ENCODE results near the gene CCDC70.

DNA sequence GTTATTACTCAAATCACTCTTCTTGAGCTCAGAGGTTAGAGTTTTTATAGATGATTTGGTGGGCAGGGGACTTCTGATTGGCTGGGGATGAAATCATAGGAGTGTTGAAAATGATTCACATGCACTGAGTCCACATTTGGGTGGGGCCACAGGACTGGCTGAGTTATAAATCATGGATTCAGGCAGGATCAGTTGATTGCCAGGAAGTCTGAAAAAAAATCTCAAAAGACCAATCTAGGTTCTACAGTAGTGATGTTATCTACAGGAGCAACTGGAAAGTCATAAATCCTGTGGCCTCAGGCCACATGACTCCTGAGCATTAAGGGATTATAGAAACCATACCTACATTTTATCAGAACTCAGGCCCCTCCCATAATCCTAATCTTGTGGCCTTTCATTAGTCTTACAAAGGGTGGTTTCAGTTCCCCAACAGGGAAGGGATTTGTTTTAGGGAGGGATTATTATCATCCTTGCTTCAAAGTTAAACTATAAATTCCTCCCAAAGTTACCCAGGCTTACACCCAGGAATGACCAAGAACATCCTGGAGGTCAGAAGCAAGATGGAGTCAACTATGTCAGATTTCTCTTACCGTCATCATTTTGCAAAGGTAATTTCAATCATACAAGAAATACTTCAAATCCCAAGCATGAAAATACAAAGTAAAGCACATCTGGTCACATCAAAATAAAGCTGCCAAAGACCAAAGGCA is 5.6 kb upstream of the CCDC70 start:
- TF ChIP-seq, protein P1, sequence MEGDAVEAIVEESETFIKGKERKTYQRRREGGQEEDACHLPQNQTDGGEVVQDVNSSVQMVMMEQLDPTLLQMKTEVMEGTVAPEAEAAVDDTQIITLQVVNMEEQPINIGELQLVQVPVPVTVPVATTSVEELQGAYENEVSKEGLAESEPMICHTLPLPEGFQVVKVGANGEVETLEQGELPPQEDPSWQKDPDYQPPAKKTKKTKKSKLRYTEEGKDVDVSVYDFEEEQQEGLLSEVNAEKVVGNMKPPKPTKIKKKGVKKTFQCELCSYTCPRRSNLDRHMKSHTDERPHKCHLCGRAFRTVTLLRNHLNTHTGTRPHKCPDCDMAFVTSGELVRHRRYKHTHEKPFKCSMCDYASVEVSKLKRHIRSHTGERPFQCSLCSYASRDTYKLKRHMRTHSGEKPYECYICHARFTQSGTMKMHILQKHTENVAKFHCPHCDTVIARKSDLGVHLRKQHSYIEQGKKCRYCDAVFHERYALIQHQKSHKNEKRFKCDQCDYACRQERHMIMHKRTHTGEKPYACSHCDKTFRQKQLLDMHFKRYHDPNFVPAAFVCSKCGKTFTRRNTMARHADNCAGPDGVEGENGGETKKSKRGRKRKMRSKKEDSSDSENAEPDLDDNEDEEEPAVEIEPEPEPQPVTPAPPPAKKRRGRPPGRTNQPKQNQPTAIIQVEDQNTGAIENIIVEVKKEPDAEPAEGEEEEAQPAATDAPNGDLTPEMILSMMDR (IDR thresholded peaks at IDR 0.05; ENCODE audit: low read depth, low read length) = no peak
- TF ChIP-seq POLR2A (IDR thresholded peaks at IDR 0.05; ENCODE audit: extremely low read depth, insufficient read length) = no peak

Data from NB4 (cell line).